Mucosa of descending colon (tissue), 3 donors: ENCODE measurements around the gene ATXN1L. TPM values are rescaled to one million over a fixed set of nuclear protein-coding genes. Genes with fewer than 3 reads are reported as not detected.
"Not testable (repeated sequence)": the region's sequence is repeated elsewhere in the genome, so short reads cannot be mapped to it uniquely, and the experiment has no call there.

Source experiments
- ATAC-seq: fragments of 200-7000 bp; cut with Tn5 transposase; one replicate; pipeline ENCODE4 v1.9.1; 2020; ENCODE audit warnings: mild to moderate bottlenecking, moderate library complexity
- DNase-seq, 3 donors: peaks; one replicate each; pipeline ENCODE4 v3.0.0-alpha.2; 2020
- H3K36me3 ChIP-seq: fragments of 200-600 bp; one replicate; pipeline ENCODE4 v1.8.0; 2021; ENCODE audit warnings: low read depth, mild to moderate bottlenecking
- H3K4me1 ChIP-seq: fragments of 200-600 bp; one replicate; pipeline ENCODE4 v1.8.0; 2021; ENCODE audit warnings: low read depth, mild to moderate bottlenecking
- H3K4me3 ChIP-seq: fragments of 200-600 bp; one replicate; pipeline ENCODE4 v1.8.0; 2021; ENCODE audit warnings: mild to moderate bottlenecking
- H3K9me3 ChIP-seq: fragments of 200-600 bp; one replicate; pipeline ENCODE4 v1.8.0; 2021; ENCODE audit warnings: mild to moderate bottlenecking
- intact Hi-C, 2 donors: fragments of 100-400 bp; cut with DNase I in 1 of 2; cut with micrococcal nuclease in 1 of 2; formaldehyde crosslinking; loops; one replicate each; pipeline versions ENCODE4 v1.11.0 to v1.11.1; 2022; cut with DNase I, micrococcal nuclease
- total RNA-seq, 3 donors: library from RNA; stranded (reverse); fragmentation: NEBNext Ultra II Directional in 2 of 3; extraction: Animal tissue kit (Norgen Biotek cat#: 25700) in 2 of 3; gene quantifications; one replicate each; pipeline versions ENCODE4 v1.2.1 to v1.2.4, GENCODE V29; 2021 to 2023
- TF ChIP-seq, protein P1 (sequence below): fragments of 200-600 bp; IDR thresholded peaks from one replicate; pipeline ENCODE4 v1.8.0; 2022; ENCODE audit warnings: antibody characterized with exemption, mild to moderate bottlenecking
- donor health status: DM: no; HTN: no; CAD: no; lungs with moderate emphysema.
- donor health status: DM: no; HTN: no; CAD: no.
- donor health status: DM: no; HTN: yes; CAD: no.

ATXN1L gene
- total RNA-seq, 3 donors from 2014 or later, result 21.6 to 38.7 (median 24.0) TPM

DNA sequence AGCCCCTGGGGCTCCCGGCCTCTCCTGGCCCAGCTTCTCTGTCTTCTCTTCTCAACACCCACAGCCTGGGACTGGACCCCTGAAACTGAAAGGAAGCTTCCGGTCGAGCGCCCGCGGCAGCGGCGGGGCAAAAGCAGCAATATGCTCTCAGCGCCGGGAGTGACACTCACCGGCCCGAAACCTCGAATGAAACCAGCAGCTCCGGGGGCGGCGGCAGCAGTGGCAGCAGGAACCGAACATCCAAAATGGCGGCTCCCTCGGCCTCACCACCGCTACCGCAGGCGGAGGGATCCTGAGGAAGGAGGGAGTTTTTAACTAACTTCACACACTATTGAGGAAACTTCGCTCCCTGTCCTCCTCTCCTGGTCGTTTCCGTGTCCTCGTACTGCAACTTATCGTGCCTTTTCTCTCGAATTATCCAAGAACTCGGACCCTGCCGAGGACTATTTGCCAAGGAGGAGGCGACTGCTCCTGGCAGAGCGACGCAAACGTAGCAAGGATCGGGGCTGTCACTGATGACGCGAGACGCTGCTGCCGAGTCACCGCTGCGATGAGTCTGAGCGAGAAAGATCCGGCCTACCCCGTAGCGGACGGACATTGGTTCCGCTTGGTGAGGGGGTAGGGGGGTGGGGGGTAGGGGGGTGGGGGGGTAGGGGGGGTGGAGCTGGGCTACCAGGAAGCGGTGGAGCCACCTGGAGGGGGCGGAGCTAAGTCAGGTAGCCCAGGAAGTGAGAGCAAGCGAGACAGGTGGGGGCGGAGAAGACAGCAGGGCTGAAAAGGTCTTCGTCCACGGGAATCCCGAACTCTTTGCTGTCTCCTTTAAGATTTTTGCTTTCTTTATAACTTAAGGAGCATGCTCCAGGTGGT, 37.0 kb upstream of the ATXN1L start, which contains the start of gene AP1G1:
AP1G1 (minus strand) TSS at position 242 of the 867 bp plus-strand sequence. CDS start 19,355 bp downstream, outside the sequence.
- TF ChIP-seq, protein P1, sequence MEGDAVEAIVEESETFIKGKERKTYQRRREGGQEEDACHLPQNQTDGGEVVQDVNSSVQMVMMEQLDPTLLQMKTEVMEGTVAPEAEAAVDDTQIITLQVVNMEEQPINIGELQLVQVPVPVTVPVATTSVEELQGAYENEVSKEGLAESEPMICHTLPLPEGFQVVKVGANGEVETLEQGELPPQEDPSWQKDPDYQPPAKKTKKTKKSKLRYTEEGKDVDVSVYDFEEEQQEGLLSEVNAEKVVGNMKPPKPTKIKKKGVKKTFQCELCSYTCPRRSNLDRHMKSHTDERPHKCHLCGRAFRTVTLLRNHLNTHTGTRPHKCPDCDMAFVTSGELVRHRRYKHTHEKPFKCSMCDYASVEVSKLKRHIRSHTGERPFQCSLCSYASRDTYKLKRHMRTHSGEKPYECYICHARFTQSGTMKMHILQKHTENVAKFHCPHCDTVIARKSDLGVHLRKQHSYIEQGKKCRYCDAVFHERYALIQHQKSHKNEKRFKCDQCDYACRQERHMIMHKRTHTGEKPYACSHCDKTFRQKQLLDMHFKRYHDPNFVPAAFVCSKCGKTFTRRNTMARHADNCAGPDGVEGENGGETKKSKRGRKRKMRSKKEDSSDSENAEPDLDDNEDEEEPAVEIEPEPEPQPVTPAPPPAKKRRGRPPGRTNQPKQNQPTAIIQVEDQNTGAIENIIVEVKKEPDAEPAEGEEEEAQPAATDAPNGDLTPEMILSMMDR, result no peak

DNA sequence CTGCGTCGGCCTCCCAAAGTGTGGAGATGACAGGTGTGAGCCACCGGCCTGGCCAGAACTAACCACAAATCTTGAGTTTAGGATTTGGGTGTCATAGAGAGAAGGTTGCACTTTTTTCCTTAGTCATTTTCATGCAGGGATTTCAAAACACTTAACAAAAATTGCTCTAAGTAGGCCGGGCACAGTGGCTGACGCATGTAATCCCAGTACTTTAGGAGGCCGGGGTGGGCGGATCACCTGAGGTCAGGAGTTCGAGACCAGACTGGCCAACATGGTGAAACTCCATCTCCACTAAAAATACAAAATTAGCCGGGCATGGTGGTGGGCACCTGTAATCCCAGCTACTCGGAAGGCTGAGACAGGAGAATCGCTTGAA, 35.6 kb upstream of the ATXN1L start:
- DNase-seq, H3K4me3 ChIP-seq, ATAC-seq, H3K9me3 ChIP-seq, intact Hi-C loops, H3K36me3 ChIP-seq: not testable (repeated sequence)
- peaks cover 14% of the 10 kb centered on the region for H3K4me1 ChIP-seq

More for the DNA sequence above, 37.0 kb upstream of the ATXN1L start, which contains the start of gene AP1G1:
- DNase-seq (peak; percentile 93 to 97 (median 94)), ATAC-seq (peak; percentile 96)
- H3K9me3 ChIP-seq, result no peaks in the 10 kb centered on the region
- H3K4me3 ChIP-seq, result peak within 1 kb of the TSS; percentile 94
- H3K36me3 ChIP-seq, result no peaks in the 10 kb centered on the region
- peaks cover 14% of the 10 kb centered on the region for H3K4me1 ChIP-seq
- intact Hi-C loops, result loop anchor here in 1 of 2 donors (5.0 kb wide), 1 partner anchor 88 kb away; the partner anchor contains the start of gene IST1

DNA sequence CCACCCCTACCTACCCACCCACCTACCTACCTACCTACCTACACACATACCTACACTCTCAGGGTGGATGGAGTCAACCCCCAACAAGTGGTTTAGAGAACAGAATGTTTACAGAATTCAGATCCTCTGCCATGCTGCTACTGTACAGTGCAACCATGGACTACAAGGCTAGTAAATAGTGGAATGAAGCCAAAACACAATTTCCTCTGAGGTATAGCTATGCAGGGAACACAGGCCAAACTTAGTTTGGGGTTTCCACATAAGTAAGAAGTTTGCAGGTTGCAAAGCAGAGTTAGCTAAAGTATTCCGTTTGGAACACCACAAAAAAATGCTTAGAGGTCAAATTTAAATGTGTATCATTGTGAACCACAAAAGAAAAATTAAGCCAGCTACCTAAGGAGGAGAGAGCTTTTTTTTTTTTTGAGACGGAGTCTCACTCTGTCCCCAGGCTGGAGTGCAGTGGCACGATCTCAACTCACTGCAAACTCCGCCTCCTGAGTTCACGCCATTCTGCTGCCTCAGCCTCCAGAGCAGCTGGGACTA, 34.4 kb upstream of the ATXN1L start:
- H3K9me3 ChIP-seq, result no peaks in the 10 kb centered on the region
- ATAC-seq (no peak), DNase-seq (no peak)
- TF ChIP-seq, protein P1, result no peak
- intact Hi-C loops, result no loop called here
- peaks cover 9% of the 10 kb centered on the region for H3K4me1 ChIP-seq
- H3K4me3 ChIP-seq, result no peak overlapping the region
- H3K36me3 ChIP-seq, result no peaks in the 10 kb centered on the region

DNA sequence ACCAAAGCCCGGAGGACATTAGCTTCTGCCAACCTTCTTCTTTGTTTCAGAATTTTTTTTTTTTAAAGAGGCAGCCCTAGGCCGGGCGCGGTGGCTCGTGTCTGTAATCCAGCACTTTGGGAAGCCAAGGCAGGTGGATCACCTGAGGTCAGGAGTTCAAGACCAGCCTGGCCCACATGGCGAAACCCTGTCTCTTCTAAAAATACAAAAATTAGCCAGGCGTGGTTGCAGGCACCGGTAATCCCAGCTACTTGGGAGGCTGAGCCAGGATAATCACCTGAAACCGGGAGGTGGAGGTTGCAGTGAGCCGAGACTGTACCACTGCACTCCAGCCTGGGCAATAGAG, 28.6 kb upstream of the ATXN1L start:
- H3K4me3 ChIP-seq, H3K36me3 ChIP-seq, DNase-seq, H3K4me1 ChIP-seq, ATAC-seq, H3K9me3 ChIP-seq, intact Hi-C loops: not testable (repeated sequence)

DNA sequence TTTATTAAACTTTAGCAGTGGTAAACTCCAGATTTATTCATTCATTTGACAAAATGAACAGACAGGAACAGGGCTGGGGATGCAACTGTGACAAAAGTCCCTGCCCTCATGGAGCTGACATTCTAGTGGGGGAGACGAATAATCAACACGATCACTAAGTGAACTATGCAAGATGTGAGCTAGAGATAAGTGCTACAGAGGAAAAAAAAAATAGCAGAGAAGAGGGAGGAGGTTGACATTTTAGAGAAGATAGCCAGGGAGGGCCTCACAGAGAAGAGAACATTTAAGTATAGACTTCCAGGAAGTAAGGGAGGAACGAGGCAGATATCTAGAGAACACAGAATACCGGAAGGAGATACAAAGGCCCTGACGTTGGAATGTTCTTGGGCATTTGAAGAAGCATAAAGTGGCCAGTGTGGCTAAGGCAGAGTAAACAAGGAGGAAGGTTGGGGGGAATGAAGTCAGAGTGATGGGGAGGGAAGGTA, 19.2 kb upstream of the ATXN1L start:
- ATAC-seq (no peak), DNase-seq (no peak)
- Histone ChIP-seq H3K36me3 (no peaks in the 10 kb centered on the region), H3K4me1 (no peaks in the 10 kb centered on the region), H3K9me3 (no peaks in the 10 kb centered on the region), H3K4me3 (no peak overlapping the region)
- TF ChIP-seq, protein P1, result no peak
- intact Hi-C loops, result no loop called here

DNA sequence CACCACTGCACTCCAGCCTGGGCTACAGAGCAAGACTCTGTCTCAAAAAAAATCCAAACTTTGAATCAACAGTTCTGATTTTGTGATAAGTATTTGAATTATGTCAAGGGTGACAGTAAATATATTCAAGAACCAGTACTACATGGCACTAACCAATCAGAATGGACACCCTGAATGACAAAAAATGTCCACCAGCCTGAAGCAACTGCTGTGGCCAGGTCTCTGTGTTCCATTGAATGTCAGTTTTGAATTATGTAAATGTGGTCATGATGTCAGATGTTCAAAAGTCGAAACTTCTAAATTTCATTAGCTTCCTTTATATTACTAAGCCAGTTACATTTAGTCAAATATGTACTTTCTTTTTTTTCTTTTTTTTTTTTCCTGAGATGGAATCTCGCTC, 15.4 kb upstream of the ATXN1L start:
- Histone ChIP-seq H3K4me3 (no peak overlapping the region), H3K36me3 (no peaks in the 10 kb centered on the region), H3K4me1 (no peaks in the 10 kb centered on the region), H3K9me3 (no peaks in the 10 kb centered on the region)
- ATAC-seq (no peak), DNase-seq (no peak)
- intact Hi-C loops, result no loop called here
- TF ChIP-seq, protein P1, result no peak

DNA sequence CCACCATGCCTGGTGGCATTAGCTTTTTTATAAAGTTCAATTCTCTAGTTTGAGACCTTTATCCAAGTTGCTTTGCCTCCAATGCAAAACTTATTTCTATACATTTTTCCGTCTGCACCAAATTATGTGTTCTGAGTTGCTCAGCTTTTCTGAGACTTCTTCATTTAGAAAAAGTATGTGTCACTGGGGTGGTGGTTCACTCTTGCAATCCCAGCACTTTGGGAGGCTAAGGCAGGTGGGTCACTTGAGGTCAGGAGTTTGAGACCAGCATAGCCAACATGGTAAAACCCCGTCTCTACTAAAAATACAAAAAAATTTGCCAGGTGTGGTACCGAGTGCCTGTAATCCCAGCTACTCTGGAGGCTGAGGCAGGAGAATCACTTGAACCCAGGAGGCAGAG, 14.1 kb upstream of the ATXN1L start:
- DNase-seq, H3K4me3 ChIP-seq, intact Hi-C loops, ATAC-seq, H3K9me3 ChIP-seq, H3K4me1 ChIP-seq, H3K36me3 ChIP-seq: not testable (repeated sequence)

DNA sequence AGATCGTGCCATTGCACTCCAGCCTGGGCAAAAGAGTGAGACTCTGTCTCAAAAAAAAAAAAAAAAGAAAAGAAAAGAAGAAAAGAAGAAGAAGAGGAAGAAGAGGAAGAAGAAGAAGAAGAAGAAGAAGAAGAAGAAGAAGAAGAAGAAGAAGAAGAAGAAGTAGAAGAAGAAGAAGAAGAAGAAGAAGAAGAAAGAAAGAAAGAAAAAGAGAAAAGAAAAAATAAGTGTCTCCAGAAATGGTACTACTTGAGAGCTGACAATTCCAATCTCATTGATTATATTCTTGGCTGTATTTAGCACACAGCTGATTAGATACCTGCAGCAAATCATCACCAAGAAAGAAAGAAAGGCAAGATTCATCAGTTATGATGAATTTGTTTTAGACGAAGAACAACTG, 13.7 kb upstream of the ATXN1L start:
- H3K9me3 ChIP-seq, H3K4me3 ChIP-seq, H3K4me1 ChIP-seq, DNase-seq, ATAC-seq, intact Hi-C loops, H3K36me3 ChIP-seq: not testable (repeated sequence)
